HG03064 (cell line): Measurements from ENCODE around the gene PRDM2.

ENCODE experiments used
- ATAC-seq: cut with Tn5 transposase; IDR thresholded peaks from one replicate; pipeline ENCODE4 v1.9.1; 2021; ENCODE audit warnings: low read depth; ENCODE audit not compliant: unreplicated experiment

PRDM2 gene

DNA sequence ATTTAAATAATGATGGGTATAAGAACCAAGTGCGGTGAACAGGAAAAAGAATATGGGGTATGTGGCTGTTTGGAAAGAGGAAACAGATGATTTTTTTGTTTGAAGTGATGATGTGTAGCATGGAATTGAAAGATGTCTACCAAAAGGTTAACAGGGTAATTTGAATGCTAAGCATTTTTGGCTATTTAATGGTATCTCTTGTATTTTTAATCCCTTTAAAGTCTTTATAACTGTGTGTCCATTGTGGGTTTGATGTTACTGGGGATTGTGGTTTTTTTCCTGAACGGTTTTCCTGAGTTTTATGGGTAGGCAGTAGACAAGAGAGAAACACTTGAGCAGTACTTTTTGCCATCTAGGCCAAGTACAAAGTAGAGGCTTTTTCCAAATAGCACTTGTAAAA is 63.2 kb downstream of the PRDM2 start:
- no peak for ATAC-seq

DNA sequence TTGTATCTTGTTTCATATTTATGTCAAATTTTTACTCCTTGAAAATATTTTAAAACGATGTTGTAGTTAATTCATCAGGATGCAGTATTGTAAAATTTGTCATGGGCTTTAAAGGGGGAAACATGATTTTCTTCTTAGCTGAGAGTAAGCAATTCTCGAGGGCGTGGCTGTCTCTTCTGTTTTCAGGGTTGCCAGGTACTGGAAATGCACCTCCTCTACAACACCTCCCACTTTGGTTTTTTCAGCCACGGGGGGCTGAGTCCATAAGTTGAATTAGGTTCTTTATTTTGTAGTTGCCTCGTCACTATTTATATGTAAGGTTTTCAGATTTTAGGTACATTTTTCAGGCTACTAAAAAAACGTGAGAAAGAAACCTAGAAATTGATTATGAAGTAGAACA is 64.0 kb downstream of the PRDM2 start:
- ATAC-seq = no peak

DNA sequence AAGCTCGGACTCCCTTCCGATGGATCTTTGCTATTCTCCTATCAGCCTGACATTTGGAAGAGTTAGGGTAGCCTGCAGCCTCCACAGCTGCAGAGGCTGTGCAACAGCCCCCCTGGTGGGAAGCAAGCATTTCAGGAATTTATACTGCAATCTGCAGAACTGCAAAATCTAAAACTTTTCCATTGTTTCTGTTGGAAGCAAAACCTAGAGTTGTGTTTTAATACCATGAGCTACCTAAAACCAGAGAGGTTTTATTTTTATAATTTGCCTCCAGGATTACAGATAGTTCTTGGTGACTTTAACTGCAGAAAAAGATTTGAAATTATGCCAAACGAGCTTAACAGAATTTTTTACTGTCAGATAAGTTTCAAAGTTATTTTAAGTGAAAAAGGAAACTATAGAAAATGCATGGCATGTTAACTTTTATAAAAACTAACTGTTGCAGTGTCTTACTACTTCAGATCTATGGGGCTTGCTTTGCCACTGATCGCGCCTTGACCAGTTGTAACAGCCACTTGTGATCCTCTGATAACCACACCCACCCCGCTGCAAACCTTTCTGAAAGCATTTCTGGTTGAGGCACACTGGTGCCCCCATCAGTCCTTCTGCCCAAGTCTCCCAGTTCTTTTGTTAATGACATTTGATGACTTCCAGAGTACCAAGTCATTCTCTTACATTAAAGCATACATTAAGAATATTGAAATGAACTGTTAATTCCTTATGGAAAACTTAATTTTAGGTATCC is 64.8 kb downstream of the PRDM2 start:
- ATAC-seq = no peak

DNA sequence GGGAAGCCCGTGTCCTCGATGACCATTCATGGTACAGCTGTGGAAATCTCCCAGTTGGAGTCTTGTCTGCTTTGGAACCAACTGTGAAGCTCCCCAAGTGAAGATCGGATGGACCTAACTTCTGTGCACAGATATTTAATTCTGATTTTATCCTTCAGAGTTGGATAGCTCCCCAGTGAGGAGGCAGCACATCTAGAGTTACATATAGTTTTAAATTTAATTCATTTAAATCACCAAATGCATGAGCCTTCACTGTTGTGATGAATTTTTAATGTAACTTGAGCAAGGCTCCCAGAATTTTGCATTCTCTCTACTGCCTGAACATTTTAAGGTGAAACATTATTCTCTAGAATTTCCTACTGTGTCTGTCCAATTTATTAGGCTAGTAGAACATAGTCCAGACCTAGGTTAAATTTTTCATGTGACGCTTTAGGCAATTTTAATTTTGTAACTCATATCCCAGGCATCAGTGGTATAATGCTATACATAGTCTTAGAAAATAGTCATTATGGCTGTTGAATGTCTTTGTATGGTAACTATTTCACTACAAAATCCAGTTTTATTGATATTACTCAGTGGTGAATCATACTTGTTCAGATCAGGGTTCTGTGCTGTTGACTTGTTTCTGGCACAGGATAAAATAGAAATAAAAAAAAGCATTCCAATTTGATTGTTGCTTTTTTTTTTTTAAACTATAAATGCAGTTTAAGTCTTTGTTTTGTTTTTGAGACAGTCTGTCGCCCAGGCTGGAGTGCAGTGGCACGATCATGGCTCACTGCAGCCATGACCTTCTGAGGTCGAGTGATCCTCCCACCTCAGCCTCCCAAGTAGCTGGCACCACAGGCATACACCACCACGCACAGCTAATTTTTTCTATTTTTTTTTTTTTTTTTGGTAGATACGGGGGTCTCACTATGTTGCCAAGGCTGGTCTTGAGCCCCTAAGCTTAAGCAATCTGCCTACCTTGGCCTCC is 66.9 kb downstream of the PRDM2 start:
- no peak for ATAC-seq

DNA sequence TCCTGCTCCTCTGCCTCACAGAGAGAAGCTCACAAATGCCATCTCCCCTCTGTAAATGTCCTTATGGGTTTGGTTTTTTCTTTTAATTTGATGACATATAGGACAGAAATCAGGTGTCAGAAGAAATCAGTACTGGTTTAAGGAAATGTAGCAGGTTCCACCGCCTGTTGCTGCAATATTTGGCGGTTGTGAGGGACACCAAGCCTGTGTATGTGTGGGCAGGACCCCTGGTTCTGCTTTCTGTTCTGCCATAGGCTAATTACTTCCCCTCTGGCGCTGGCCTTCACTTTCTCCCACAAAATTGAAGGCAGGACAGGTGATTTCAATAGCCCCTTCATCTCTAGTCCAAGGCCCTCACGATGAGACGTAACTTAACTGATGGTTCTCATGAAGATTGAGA is 69.2 kb downstream of the PRDM2 start:
- no peak for ATAC-seq

DNA sequence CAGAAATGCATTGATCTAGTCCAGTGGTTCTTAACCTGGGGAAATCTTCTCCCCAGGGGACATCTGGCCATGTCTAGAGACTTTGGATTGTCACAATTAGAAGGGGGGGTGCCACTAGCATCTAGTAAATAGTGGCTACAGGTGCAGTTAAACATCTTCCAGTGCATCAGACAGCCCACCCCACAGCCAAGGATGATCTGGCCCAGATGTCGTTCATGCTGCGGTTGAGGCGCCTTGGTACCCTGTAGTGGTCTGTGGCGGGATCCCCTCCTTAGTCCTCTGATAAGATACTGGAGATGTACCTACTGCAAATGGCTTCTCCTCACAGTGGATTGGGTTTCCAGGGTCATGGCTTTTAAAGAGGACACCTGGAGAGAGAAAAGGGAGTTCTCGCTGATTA is 69.8 kb downstream of the PRDM2 start:
- ATAC-seq = no peak

DNA sequence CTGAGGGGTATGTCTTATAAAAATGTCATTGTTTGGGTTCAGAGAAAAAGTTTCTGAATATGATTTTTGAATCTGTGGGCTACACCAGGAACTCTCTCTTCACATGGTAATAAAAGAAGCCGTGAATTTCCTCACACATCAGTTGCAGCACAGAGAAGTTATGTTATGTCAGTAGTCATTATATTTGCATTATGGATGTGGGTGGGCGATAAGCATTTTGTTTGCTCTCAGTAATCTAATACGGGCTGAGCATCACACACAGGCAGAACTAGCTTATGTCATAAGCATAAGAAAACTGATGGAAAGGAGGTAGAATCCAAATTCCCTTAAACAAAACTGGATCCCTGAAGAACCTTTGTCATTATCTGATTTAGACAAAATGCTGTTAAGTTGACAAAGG is 70.8 kb downstream of the PRDM2 start:
- ATAC-seq = no peak

DNA sequence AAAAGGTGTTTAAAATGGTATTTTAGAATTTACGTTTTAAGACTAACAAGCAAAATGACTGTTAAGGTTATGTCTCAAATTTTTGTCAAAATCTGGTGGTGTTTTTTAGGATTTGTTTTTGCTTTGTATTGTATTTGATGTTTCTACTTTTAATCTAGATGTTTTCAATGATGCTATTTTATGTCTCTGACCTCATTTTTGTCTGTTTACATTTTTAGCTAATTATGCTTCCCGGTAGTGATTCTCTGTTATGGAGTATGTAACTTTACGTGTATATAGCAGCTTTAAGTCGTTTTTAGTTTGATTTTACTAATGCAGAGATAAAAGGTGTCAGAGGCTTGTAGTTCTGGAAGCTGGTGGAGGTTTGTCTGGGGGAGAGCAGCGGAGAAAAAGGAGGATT is 71.8 kb downstream of the PRDM2 start:
- no peak for ATAC-seq

DNA sequence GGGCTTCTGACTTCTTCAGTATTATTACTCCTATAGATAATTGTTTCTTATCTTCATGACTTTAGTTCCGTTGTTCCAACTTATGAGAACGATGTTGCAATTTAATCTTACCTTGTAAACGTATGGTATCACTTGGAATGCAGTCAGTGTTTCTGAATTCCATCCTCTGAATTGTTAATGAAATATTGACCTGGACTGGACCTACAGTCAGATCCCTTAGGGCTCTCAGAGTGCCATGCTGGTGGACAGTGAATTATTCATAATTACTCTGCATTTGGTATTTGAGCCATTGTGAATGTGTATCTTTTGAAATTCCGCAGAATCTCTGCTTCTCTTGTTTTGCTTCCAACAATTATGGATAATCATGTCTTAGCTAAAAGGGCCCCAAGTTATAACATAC is 72.3 kb downstream of the PRDM2 start:
- no peak for ATAC-seq

DNA sequence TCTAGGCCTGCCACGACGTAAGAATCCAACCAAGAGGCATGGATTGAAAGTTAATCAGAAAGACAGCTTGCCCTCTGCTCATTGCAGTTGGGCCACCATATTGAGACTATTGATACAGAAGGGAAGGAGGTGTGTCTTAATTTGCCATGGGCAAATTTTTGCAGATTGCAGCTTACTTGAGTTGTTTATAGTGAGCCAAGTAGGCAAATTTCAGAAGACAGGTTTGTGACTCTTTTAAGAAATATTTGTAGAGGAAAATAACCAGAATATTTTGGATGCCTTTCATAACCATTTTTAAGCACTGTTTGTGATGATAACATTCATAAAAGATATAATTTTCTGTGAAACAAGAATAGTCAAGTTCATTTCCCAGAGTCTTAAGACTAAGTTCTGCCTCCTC is 74.1 kb downstream of the PRDM2 start:
- no peak for ATAC-seq

DNA sequence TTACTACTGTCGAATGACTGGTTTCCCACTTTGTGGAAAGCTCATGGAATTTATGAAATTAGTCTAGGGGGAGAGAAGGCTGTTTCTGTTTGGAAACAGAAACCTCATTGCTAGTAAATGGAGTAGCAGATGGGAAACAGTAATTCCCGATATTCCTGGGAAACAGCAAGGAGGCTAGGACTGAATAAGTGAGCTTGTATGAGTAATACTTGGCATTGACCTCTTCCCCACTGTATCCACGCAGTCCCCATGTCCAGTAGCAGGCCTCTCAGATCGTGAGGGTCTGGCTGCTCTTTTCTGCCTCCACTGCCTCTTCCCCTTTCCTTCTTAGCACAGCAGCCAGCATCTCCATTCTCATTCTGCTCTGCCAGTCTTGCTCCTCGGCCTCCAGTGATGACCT is 75.5 kb downstream of the PRDM2 start:
- no peak for ATAC-seq

DNA sequence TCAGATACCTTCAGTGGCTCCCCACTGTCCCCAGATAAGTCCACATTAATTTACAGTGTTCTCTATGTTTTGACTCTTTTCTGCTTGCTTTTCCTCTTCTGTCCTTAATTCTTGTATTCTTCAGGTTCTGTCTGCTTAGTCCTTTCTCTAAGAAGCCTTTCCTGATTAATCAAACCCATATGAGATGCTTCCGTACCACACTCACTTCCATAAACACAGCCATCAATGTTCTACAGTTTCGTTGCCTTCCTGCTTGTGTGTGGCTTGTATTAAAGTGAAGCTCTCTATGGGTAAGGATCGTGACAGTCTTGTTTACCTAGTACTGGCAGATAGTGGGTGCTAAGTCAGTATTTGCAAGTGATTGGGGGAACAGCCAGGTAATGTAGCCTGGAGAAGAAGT is 75.9 kb downstream of the PRDM2 start:
- ATAC-seq = no peak

DNA sequence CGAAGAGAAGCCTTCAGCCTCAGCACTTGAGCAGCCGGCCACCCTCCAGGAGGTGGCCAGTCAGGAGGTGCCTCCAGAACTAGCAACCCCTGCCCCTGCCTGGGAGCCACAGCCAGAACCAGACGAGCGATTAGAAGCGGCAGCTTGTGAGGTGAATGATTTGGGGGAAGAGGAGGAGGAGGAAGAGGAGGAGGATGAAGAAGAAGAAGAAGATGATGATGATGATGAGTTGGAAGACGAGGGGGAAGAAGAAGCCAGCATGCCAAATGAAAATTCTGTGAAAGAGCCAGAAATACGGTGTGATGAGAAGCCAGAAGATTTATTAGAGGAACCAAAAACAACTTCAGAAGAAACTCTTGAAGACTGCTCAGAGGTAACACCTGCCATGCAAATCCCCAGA is 78.4 kb downstream of the PRDM2 start:
- no peak for ATAC-seq

DNA sequence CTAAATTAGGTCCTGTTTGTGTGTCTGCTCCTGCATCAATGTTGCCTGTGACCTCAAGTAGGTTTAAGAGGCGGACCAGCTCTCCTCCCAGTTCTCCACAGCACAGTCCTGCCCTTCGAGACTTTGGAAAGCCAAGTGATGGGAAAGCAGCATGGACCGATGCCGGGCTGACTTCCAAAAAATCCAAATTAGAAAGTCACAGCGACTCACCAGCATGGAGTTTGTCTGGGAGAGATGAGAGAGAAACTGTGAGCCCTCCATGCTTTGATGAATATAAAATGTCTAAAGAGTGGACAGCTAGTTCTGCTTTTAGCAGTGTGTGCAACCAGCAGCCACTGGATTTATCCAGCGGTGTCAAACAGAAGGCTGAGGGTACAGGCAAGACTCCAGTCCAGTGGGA is 79.9 kb downstream of the PRDM2 start:
- ATAC-seq = no peak

DNA sequence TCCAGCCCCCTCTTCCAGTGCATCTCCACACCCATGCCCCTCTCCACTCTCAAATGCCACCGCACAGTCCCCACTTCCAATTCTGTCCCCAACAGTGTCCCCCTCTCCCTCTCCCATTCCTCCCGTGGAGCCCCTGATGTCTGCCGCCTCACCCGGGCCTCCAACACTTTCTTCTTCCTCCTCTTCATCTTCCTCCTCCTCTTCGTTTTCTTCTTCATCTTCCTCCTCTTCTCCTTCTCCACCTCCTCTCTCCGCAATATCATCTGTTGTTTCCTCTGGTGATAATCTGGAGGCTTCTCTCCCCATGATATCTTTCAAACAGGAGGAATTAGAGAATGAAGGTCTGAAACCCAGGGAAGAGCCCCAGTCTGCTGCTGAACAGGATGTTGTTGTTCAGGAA is 80.8 kb downstream of the PRDM2 start:
- no peak for ATAC-seq

DNA sequence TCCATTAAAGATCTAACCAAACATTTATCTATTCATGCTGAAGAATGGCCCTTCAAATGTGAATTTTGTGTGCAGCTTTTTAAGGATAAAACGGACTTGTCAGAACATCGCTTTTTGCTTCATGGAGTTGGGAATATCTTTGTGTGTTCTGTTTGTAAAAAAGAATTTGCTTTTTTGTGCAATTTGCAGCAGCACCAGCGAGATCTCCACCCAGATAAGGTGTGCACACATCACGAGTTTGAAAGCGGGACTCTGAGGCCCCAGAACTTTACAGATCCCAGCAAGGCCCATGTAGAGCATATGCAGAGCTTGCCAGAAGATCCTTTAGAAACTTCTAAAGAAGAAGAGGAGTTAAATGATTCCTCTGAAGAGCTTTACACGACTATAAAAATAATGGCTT is 81.2 kb downstream of the PRDM2 start:
- ATAC-seq = no peak

DNA sequence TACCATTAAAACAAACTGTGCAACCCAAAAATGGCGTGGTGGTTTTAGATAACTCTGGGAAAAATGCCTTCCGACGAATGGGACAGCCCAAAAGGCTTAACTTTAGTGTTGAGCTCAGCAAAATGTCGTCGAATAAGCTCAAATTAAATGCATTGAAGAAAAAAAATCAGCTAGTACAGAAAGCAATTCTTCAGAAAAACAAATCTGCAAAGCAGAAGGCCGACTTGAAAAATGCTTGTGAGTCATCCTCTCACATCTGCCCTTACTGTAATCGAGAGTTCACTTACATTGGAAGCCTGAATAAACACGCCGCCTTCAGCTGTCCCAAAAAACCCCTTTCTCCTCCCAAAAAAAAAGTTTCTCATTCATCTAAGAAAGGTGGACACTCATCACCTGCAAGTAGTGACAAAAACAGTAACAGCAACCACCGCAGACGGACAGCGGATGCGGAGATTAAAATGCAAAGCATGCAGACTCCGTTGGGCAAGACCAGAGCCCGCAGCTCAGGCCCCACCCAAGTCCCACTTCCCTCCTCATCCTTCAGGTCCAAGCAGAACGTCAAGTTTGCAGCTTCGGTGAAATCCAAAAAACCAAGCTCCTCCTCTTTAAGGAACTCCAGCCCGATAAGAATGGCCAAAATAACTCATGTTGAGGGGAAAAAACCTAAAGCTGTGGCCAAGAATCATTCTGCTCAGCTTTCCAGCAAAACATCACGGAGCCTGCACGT is 82.1 kb downstream of the PRDM2 start:
- ATAC-seq = no peak

DNA sequence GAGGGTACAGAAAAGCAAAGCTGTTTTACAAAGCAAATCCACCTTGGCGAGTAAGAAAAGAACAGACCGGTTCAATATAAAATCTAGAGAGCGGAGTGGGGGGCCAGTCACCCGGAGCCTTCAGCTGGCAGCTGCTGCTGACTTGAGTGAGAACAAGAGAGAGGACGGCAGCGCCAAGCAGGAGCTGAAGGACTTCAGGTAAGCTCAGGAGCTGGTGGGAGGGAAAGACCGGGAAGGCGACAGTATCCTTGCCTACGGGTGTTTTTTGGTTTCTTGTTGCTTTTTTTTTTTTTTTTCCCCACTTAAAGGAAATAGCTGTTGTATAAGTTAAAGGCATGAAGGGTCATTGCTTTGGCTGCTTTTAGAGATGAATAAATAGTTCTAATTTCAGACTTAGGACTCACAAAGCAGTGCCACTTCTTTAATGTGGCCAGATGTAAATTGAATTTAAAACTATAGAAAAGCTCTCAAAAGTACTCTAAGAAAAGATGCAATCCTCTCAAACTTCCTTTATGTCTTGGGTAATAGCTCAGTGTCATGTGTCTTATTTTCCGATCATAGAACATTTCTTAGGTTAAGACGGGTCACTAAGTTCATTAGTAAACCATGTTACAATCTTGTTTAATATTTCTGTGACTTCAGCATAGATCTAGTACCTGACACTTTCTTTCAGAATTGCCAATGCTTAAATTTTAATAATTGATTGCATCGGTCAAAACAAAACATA is 82.8 kb downstream of the PRDM2 start:
- ATAC-seq = no peak

DNA sequence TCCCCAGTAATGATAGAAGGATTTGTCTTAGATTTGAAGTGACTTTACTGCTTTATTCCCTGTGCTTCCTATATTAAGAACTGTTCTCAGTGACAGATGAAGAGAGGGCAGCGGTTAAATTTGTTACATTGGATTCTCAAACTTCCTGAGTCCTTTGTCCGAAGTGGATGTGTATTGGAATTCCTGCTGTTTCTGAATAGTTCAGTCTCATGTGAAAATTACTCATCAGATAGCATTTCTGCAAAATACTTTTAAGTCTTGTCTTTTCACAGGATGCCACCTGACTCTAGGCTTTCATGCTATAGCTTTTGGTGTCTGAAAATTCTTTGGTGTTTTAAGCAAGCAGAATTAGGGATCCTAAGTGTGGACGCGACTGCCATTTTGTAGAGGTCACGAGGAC is 83.6 kb downstream of the PRDM2 start:
- no peak for ATAC-seq

DNA sequence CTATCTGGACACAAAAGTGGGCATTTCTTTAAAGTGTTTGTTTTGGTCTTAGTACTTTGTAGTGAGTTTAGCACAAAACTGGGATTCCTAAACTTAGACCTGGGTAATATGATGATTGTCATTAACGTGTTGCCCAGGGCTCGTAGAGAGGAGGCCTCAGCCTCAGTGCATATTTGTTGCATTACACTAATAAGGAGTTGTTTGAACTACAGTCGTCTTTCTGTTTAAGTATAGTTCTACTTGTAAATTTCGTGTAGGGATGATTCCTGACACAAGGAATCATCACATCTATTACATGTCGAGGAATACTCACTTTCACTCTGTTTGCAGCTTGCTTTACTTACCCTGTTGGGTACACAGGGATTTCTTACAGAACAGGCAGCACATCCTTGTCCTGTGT is 85.0 kb downstream of the PRDM2 start:
- ATAC-seq = no peak

DNA sequence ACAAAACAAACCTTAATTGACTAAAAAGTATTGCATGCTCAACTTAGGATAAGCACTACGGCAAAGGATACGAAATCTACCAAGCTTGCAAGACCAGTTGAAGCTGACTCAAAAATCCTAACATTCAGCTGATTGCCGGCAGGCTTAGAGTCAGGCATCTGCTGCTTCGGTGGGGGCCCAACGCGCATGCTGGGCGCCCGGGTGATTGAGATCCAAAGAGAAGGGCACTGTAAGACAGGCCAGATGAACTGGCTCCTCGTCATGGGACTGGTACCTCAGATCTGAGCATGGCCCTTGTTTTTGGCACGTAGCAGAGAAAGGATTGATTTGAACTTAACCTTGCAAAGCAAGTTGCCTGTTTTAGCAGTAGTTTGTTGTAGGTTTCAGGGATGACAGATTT is 86.6 kb downstream of the PRDM2 start:
- ATAC-seq = no peak
